GM19023 (cell line): Measurements from ENCODE around the gene TEK.

Experiments
- ATAC-seq: cut with Tn5 transposase; IDR thresholded peaks from one replicate; pipeline ENCODE4 v1.9.1; 2021; ENCODE audit warnings: mild to moderate bottlenecking, moderate library complexity; ENCODE audit not compliant: unreplicated experiment

Gene TEK

GRCh38 chr9:27118916-27119315, 9.9 kb downstream of the TEK start:
- ATAC-seq: no peak

DNA sequence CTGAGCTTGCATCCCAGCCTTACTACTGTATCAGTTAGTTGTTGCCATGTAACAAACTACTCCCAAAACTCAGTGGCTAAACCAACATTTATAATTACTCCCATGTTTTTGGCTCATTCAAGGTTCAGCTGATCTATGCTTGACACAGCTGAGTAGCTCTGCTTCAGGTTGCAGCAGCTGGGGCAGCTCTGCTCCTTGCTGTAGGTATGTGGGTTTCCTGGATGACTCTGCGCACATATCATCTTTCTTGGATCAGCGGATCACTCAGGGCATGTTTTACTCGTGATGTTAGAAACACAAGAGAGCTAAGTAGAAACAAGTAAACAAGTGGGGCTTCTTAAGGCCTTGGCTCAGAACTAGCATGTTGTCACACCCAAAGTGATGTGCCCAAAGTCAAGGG, 15.1 kb downstream of the TEK start:
- no peak for ATAC-seq

DNA sequence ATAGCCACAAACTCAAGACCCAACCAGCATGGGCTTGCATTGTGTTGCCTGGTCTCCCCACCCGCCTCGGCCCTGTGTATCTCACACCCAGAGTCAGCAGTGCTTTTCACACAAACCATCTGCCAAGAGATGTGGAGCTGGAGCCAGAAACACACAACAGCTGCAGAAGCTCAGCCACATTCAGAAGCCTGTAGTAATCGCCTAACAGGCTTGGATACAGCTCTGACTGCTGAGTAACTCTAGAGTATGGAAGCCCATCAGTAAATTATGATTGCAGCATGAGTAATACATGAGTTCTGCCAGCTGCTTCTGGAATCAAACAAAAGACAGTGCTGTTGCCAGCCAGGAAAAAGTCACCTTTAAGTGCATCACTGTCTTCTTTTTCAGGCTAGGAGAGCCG, 16.0 kb downstream of the TEK start:
- no peak for ATAC-seq

DNA sequence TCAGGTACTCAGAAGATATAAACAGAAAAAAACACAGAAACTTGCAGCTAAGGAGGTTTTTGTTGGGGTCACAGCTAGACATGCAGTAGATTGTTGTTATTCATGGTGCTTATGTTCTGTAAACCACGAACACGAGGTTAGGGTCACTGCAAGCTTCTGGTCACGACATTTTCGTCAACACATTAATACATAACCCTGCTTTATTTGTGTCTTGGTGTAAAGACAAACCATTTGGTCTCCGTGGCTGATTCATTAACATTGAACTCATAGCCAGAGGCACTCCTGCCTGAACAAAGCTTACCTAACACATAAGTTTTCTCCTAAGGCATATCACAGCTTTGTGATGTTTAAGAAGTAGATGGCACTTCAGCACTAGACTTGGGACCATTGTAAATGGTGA, 16.9 kb downstream of the TEK start:
- no peak for ATAC-seq

DNA sequence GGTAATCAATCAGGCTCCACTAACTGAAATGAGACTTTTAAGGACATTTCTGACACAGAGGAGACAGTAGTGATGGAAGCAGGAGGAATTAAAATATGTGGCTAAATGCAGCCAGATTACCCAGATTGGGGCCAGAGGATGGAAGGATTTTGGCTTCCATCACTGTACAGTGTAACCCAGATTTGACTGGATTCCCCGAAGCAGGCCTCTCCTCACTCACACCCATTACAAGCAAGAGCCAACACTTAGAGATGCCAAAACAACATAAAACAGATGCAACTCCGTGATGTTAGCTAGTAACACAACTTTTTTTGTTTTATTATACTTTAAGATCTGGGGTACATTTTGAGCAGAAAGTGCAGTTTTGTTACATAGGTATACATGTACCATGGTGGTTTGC, 17.6 kb downstream of the TEK start:
- no peak for ATAC-seq

- no peak for ATAC-seq
Observed at GRCh38 chr9:27129221-27129620, 20.2 kb downstream of the TEK start.

DNA sequence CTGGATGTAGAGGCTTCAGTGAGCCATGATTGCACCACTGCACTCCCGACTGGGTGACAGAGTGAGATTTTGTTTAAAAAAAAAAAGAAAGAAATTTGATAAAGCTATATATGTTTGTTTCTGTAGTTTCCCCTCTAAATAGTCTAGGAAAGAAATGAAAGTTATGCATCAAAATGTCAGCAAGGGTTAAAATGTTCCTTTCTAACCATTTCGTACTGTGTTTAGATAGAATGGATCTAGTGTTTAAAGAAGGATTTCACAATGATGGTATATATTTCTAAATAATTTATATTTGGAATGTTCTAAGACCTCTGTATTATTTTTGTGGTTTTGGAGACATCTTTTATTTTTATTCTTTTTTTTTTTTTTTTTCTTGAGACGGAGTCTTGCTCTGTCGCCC, 22.7 kb downstream of the TEK start:
- ATAC-seq: no peak

- ATAC-seq: no peak
Observed at GRCh38 chr9:27133817-27134216, 24.8 kb downstream of the TEK start.

GRCh38 chr9:27142299-27142930, 33.4 kb downstream of the TEK start:
- ATAC-seq: no peak

DNA sequence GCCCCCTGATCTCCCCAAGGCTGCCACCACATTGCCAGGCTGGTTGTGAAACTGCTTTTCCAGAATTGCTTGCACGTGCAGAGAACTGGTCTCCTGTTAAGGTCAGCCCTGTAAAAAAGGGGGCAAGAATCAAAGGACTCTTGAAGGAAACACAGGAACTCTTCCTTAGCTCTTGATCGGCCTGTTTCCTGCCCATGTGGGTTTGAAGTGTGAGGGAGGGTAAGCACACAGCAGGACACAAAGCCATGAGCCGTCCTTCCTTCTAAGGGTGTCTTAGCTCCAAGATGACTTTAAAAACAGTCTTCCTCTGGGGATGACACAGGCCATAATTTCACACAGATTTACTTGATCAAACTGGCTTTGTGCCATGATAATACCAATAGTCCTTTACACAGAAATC, 36.1 kb downstream of the TEK start:
- ATAC-seq: no peak

DNA sequence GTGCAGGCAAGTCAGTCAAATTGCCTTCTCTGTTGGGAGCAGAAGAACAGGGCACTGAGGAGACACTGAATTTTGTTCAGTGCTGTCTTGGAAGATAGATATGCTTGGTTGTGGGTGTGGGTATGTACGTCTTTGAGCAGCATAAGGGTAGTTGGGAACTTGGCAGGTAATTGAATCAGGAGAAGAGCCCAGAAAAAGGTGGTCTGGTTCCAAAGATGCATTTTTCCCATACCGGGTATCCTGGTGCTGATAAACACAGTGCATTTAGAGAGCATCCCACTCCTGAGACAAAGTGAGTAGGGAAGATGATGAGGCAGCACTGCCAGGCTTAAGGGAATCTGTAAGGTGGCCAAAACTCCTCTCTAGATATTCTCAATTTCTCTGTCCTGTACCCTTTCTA, 40.6 kb downstream of the TEK start:
- no peak for ATAC-seq

GRCh38 chr9:27150746-27151406, 41.9 kb downstream of the TEK start:
- no peak for ATAC-seq

GRCh38 chr9:27151693-27152404, 42.8 kb downstream of the TEK start:
- no peak for ATAC-seq

DNA sequence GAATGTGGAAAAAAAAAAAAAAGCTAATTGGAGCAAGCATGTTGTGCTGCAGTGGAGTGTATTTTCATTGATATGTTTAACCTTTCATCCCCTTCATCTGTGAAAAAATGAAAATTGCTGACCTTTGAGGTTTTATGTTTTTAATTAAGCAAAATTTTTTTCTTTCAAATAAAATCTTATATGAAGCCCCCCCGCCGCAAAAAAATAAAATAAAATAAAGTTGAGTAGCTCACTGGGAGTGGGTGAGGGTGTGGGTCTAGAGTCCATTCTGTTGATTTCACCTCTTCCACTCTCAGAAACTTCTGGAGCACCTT, 43.3 kb downstream of the TEK start:
- no peak for ATAC-seq

DNA sequence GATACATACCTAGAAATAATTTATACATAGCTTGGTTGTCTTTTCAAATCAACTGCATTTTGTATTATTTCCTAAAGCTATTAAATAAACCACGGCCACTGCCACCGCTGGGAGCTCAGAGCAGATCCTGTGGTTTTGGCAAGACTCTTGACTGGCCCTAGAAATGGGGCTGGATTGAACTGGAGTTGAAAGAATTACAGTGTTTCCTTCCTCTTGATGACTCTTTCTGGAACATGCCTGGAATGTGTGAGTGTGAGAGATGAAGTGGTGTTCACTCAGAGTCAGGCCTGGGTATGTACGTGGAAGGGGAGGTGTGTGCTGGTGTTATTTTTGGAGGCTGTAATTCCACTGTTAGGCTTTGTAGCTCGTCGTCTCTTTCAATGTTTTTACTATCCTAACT, 45.9 kb downstream of the TEK start:
- no peak for ATAC-seq

- ATAC-seq: no peak
Observed at GRCh38 chr9:27157097-27157496, 48.1 kb downstream of the TEK start.

DNA sequence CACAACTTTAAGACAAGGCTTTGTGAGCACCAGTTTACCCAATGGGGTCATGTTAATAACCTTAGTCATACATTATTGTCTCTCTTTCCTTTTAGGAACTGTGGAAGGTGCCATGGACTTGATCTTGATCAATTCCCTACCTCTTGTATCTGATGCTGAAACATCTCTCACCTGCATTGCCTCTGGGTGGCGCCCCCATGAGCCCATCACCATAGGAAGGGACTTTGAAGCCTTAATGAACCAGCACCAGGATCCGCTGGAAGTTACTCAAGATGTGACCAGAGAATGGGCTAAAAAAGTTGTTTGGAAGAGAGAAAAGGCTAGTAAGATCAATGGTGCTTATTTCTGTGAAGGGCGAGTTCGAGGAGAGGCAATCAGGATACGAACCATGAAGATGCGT, 48.7 kb downstream of the TEK start:
- no peak for ATAC-seq

GRCh38 chr9:27160636-27161035, 51.6 kb downstream of the TEK start:
- no peak for ATAC-seq

- ATAC-seq: no peak
Observed at GRCh38 chr9:27162045-27162444, 53.0 kb downstream of the TEK start.

GRCh38 chr9:27165068-27165467, 56.0 kb downstream of the TEK start:
- no peak for ATAC-seq

DNA sequence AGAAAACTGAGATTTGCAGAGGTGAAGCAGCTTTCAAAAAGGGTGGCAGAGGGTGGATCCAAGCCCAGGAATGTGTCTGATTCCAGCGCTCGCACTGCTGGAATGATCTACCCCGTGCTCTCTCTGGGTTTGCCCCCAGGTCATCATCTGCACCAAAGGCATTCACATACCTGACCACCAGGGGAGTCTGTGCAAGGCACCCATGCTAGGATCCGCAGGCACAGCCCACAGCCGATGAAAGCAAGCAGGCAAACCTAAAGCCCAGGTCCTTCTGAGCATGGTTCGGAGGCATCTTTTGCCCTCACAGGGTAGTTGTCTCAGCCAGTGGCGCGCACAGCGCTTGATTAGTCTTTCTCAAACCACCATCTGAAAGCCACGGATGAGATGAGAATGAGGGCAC, 56.6 kb downstream of the TEK start:
- ATAC-seq: no peak

GRCh38 chr9:27168496-27168895, 59.5 kb downstream of the TEK start:
- no peak for ATAC-seq

- no peak for ATAC-seq
Observed at GRCh38 chr9:27168951-27169350, 59.9 kb downstream of the TEK start.
